Effector memory CD8-positive, alpha-beta T cell (primary cell): Measurements from ENCODE around the gene OPHN1.
A peak's percentile ranks its signal among the peaks of the same experiment; 100 is the strongest.

ENCODE experiments used
- ATAC-seq: fragments of 150-1000 bp; cut with Tn5 transposase; replicated peaks from 2 replicates; pipeline ENCODE4 v1.10.0; 2021; ENCODE audit warnings: mild to moderate bottlenecking, moderate library complexity
- DNase-seq, 3 experiments: peaks; one replicate each; pipeline ENCODE4 v3.0.0; 2021
- H3K27ac Mint-ChIP-seq, 2 donors: one replicate each; pipeline ENCODE4 v1.8.0; 2022; ENCODE audit warnings: mild to moderate bottlenecking in 2 of 2, mixed read lengths in 2 of 2, moderate library complexity in 2 of 2
- H3K27me3 Mint-ChIP-seq, 2 donors: one replicate each; pipeline ENCODE4 v1.8.0; 2022; ENCODE audit warnings: mixed read lengths in 2 of 2
- H3K36me3 Mint-ChIP-seq: one replicate; pipeline ENCODE4 v1.8.0; 2022; ENCODE audit warnings: mild to moderate bottlenecking, moderate library complexity, mixed read lengths; ENCODE audit not compliant: insufficient read depth
- H3K4me1 Mint-ChIP-seq, 2 donors: one replicate each; pipeline ENCODE4 v1.8.0; 2022; ENCODE audit warnings: low read depth in 2 of 2, mixed read lengths in 2 of 2
- H3K4me3 Mint-ChIP-seq, 2 donors: one replicate each; pipeline ENCODE4 v1.8.0; 2022; ENCODE audit warnings: mild to moderate bottlenecking in 2 of 2, mixed read lengths in 2 of 2, moderate library complexity in 2 of 2
- H3K9me3 Mint-ChIP-seq, 2 donors: one replicate each; pipeline ENCODE4 v1.8.0; 2022; ENCODE audit warnings: mixed read lengths in 2 of 2

Gene OPHN1

GRCh38 chrX:68234171-68234910, 199.0 kb downstream of the OPHN1 start:
- no peaks in the 10 kb centered on the region for H3K36me3 Mint-ChIP-seq
- no peaks in the 10 kb centered on the region for H3K27me3 Mint-ChIP-seq
- DNase-seq, result no peak
- H3K4me3 Mint-ChIP-seq, result no peak overlapping the region
- H3K4me1 Mint-ChIP-seq, result no peaks in the 10 kb centered on the region
- no peak overlapping the region for H3K27ac Mint-ChIP-seq
- no peak for ATAC-seq
- no peaks in the 10 kb centered on the region for H3K9me3 Mint-ChIP-seq

DNA sequence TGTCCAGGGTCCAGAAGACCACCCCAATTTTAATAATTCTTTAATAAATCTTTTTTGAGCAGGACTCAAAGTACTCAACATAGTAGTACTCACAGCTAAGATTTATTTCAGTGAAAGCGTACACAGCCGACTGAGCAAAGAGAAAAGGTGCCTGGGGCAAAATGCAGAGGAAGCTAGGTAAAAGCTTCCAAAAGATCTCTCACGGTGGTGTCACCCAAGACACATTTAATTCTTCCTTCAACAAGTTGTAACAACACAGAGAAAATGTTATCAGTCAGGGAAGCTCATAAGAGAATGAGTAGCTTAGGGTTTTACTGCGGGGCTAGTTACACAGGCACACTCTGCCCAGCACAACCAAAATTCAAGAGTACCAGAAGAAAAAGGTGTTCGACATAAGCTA, 201.1 kb downstream of the OPHN1 start:
- Mint-ChIP-seq H3K27me3 (no peaks in the 10 kb centered on the region), H3K9me3 (no peaks in the 10 kb centered on the region), H3K27ac (no peak overlapping the region), H3K4me3 (no peak overlapping the region), H3K36me3 (no peaks in the 10 kb centered on the region), H3K4me1 (no peaks in the 10 kb centered on the region)
- DNase-seq (no peak), ATAC-seq (no peak)

GRCh38 chrX:68209008-68209407, 224.3 kb downstream of the OPHN1 start:
- no peak overlapping the region for H3K4me3 Mint-ChIP-seq

GRCh38 chrX:68204521-68205038, 228.7 kb downstream of the OPHN1 start:
- Mint-ChIP-seq H3K4me1 (no peaks in the 10 kb centered on the region), H3K4me3 (no peak overlapping the region), H3K36me3 (no peaks in the 10 kb centered on the region), H3K9me3 (no peaks in the 10 kb centered on the region), H3K27me3 (peaks cover 0 to 12% of the 10 kb centered on the region in 2 donors), H3K27ac (no peak overlapping the region)
- ATAC-seq, result no peak
- no peak for DNase-seq

More at GRCh38 chrX:68209008-68209407, 224.3 kb downstream of the OPHN1 start:
- Mint-ChIP-seq H3K4me1 (no peaks in the 10 kb centered on the region), H3K27me3 (peaks cover 0 to 7% of the 10 kb centered on the region in 2 donors), H3K36me3 (peaks cover 6% of the 10 kb centered on the region), H3K27ac (no peak overlapping the region), H3K9me3 (no peaks in the 10 kb centered on the region)
- ATAC-seq, result no peak
- DNase-seq, result no peak

GRCh38 chrX:68203646-68204045, 229.6 kb downstream of the OPHN1 start:
- no peak overlapping the region for H3K4me3 Mint-ChIP-seq
- ATAC-seq (no peak), DNase-seq (no peak)
- peaks cover 0 to 12% of the 10 kb centered on the region in 2 donors for H3K27me3 Mint-ChIP-seq
- H3K9me3 Mint-ChIP-seq, result no peaks in the 10 kb centered on the region
- no peaks in the 10 kb centered on the region for H3K36me3 Mint-ChIP-seq
- peak overlapping the region in 1 of 2 donors; percentile 18 for H3K27ac Mint-ChIP-seq
- no peaks in the 10 kb centered on the region for H3K4me1 Mint-ChIP-seq

DNA sequence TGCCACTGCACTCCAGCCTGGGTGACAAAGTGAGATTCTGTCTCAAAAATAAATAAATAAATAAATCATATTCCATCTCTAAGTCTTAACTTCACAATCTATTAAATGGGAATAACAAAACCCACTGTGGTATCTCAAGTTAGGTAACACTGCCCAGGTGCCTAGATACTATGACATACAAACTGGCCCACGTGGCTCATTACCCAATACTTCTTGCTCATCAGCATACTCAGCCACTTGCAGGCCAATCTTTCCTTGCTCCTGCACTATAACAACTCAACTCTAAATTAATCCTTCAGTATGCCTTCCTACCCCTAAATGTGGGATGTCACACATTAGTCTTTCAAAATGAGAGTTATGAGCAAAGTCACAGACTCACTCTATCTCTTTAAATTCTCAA, 230.1 kb downstream of the OPHN1 start:
- no peak for DNase-seq
- no peaks in the 10 kb centered on the region for H3K36me3 Mint-ChIP-seq
- peak overlapping the region in 1 of 2 donors; percentile 18 for H3K27ac Mint-ChIP-seq

DNA sequence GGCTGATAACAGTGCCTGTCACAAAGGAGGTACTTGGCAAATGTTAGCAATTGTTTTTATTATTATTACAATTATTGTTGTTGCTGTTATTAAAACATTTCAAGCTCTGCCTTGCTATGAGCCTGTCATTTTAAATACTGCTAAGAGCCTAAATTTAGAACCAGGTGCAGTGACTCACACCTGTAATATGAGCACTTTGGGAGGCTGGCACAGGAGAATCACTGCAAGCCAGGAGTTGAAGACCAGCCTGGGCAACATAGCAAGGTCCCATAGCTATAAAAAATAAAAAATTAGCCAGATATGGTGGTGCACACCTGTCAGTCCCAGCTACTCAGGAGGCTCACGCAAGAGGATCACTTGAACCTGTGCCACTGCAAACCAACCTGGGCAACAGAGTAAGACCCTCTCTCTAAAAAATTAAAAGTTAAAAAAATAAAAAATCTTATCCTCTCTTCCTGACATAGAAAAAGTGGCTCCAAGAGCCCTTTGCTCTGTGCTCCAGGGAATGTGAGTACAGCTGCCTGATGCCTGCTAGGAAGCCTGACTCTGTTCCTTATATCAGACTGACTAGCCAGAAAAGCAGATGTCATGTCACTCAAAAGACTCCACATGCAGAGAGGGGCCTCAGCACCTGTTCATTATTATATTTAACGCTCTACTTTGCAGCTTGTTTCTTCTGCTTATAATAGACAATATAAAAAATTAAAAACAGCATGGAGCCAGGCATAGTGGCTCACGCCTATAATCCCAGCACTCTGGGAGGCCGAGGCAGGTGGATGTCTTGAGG, 234.0 kb downstream of the OPHN1 start:
- Mint-ChIP-seq H3K27ac (no peak overlapping the region), H3K9me3 (no peaks in the 10 kb centered on the region), H3K36me3 (no peaks in the 10 kb centered on the region), H3K4me1 (no peaks in the 10 kb centered on the region), H3K4me3 (no peak overlapping the region), H3K27me3 (peaks cover 0 to 6% of the 10 kb centered on the region in 2 donors)
- DNase-seq (no peak), ATAC-seq (no peak)

More for the DNA sequence above, 230.1 kb downstream of the OPHN1 start:
- Mint-ChIP-seq H3K4me1 (no peaks in the 10 kb centered on the region), H3K27me3 (peaks cover 0 to 12% of the 10 kb centered on the region in 2 donors), H3K4me3 (no peak overlapping the region), H3K9me3 (no peaks in the 10 kb centered on the region)
- no peak for ATAC-seq

DNA sequence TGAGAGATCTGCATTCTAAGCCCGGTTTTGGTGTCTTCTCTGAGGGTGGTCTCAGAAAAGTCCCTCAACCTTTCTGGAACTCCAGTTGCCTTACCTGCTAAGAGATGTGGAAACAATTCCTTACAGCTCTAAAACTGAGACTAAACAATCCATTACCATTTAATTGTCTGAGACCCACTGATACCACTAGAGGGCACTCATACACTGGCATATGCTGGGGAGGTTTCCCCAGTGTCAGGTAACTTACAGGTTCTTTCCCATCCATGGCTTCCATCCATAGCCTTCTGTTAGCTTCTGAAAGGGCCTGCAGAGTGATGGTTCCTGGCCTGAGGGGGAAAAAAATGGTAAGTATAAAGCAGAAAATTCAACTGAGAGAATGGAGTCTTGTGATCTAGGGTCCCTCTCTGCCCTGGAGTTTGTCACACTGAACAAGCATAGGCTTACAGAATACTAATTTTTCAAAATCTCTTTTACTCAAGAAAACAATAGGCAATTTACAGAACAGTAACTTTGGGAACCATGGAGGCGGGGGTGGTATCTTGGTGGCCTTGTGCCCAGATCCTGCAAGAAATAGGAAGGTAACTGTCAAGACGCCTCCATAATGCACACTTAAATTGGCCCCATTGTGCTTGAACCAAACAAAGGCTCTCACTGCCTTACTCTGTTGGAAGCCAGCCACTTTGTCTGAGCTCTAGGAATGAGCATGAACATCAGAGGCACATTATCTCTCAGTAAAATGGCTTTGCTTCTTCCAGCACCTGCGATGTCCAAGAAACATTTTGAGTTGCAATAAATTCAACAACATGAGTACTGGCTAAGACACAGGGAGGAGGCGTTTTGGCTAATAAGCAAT, 236.1 kb downstream of the OPHN1 start:
- H3K4me3 Mint-ChIP-seq, result no peak overlapping the region
- ATAC-seq, result no peak
- H3K36me3 Mint-ChIP-seq, result no peaks in the 10 kb centered on the region
- no peaks in the 10 kb centered on the region for H3K9me3 Mint-ChIP-seq
- no peak overlapping the region for H3K27ac Mint-ChIP-seq
- peak in 1 of 3 experiments; percentile 2 for DNase-seq
- H3K27me3 Mint-ChIP-seq, result no peaks in the 10 kb centered on the region
- no peaks in the 10 kb centered on the region for H3K4me1 Mint-ChIP-seq

- no peak for DNase-seq
- H3K9me3 Mint-ChIP-seq, result no peaks in the 10 kb centered on the region
- ATAC-seq, result no peak
- no peaks in the 10 kb centered on the region for H3K36me3 Mint-ChIP-seq
- no peak overlapping the region for H3K4me3 Mint-ChIP-seq
- no peak overlapping the region for H3K27ac Mint-ChIP-seq
- H3K27me3 Mint-ChIP-seq, result no peaks in the 10 kb centered on the region
- H3K4me1 Mint-ChIP-seq, result no peaks in the 10 kb centered on the region
These were observed 237.7 kb downstream of the OPHN1 start for GRCh38 chrX:68195561-68195960.

DNA sequence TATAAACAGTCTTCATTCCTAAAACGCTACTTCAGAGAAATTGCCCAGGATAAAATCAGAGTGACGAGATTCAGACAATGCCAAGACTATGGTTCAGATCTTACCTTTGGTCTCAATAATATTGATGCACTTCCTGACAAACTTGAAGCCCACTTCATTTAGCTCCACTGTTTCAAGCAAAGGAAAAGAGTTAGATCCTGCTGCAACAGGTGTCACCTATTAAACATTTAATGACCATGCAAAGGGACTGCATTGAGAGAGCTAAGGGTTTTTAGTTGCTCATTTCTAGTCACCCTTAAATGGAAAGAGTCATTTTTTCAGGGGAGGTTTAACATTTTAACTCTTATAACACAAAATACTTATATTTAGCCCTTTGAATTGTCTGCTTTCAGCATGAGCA, 239.5 kb downstream of the OPHN1 start:
- H3K27me3 Mint-ChIP-seq, result no peaks in the 10 kb centered on the region
- H3K9me3 Mint-ChIP-seq, result no peaks in the 10 kb centered on the region
- DNase-seq, result no peak
- no peaks in the 10 kb centered on the region for H3K36me3 Mint-ChIP-seq
- no peak for ATAC-seq
- H3K4me3 Mint-ChIP-seq, result no peak overlapping the region
- H3K4me1 Mint-ChIP-seq, result no peaks in the 10 kb centered on the region
- H3K27ac Mint-ChIP-seq, result no peak overlapping the region

GRCh38 chrX:68193234-68193633, 240.1 kb downstream of the OPHN1 start:
- no peak overlapping the region for H3K4me3 Mint-ChIP-seq
- no peaks in the 10 kb centered on the region for H3K9me3 Mint-ChIP-seq
- no peaks in the 10 kb centered on the region for H3K36me3 Mint-ChIP-seq
- no peaks in the 10 kb centered on the region for H3K4me1 Mint-ChIP-seq
- no peaks in the 10 kb centered on the region for H3K27me3 Mint-ChIP-seq
- ATAC-seq (no peak), DNase-seq (no peak)
- no peak overlapping the region for H3K27ac Mint-ChIP-seq

- Mint-ChIP-seq H3K4me1 (no peaks in the 10 kb centered on the region), H3K36me3 (no peaks in the 10 kb centered on the region), H3K9me3 (no peaks in the 10 kb centered on the region), H3K27me3 (peaks cover 0 to 6% of the 10 kb centered on the region in 2 donors), H3K4me3 (no peak overlapping the region), H3K27ac (no peak overlapping the region)
- DNase-seq (no peak), ATAC-seq (no peak)
These were observed 242.5 kb downstream of the OPHN1 start for GRCh38 chrX:68190799-68191198.

- no peak overlapping the region for H3K27ac Mint-ChIP-seq
- H3K27me3 Mint-ChIP-seq, result peaks cover 0 to 6% of the 10 kb centered on the region in 2 donors
- H3K36me3 Mint-ChIP-seq, result no peaks in the 10 kb centered on the region
- no peak for ATAC-seq
- DNase-seq, result no peak
- H3K9me3 Mint-ChIP-seq, result no peaks in the 10 kb centered on the region
- H3K4me1 Mint-ChIP-seq, result no peaks in the 10 kb centered on the region
- no peak overlapping the region for H3K4me3 Mint-ChIP-seq
These were observed 246.6 kb downstream of the OPHN1 start for GRCh38 chrX:68186552-68187262.
